Breast epithelium (tissue), 4 donors: ENCODE data around the gene PKD1. TPM values are rescaled to one million over a fixed set of nuclear protein-coding genes. Genes with fewer than 3 reads are reported as not detected.
"Not testable (repeated sequence)": the region's sequence is repeated elsewhere in the genome, so short reads cannot be mapped to it uniquely, and the experiment has no call there.

Source experiments
- DNase-seq, 2 donors: peaks; one replicate each; pipeline ENCODE4 v3.0.0-alpha.2; 2019; ENCODE audit warnings: low spot score in 2 of 2
- H3K27ac ChIP-seq, 2 donors: fragments of 200-600 bp; sonication (generic) in 1 of 2; one replicate each; pipeline ENCODE4 v1.5.1; 2016 to 2019; ENCODE audit warnings: mild to moderate bottlenecking in 1 of 2
- H3K27me3 ChIP-seq, 2 donors: fragments of 200-600 bp; sonication (generic) in 1 of 2; one replicate each; pipeline versions ENCODE4 v1.5.1 to v1.6.0; 2017 to 2019; ENCODE audit warnings: control low read depth in 1 of 2, mild to moderate bottlenecking in 1 of 2
- H3K36me3 ChIP-seq: fragments of 200-600 bp; one replicate; pipeline ENCODE4 v1.5.1; 2019
- H3K4me1 ChIP-seq, 2 donors: fragments of 200-600 bp; sonication (generic); one replicate each; pipeline ENCODE4 v1.5.1; 2016 to 2019; ENCODE audit warnings: control low read depth in 1 of 2
- H3K4me3 ChIP-seq, 3 donors: fragments of 200-600 bp; sonication (generic); 1 replicate in 2 of 3; 2 replicates in 1 of 3; pipeline ENCODE4 v1.5.1; 2016 to 2019; ENCODE audit warnings: mild to moderate bottlenecking in 3 of 3, moderate library complexity in 2 of 3
- H3K9me3 ChIP-seq, 2 donors: fragments of 200-600 bp; sonication (generic) in 1 of 2; one replicate each; pipeline ENCODE4 v1.5.1; 2016 to 2019; ENCODE audit warnings: control low read depth in 1 of 2
- POLR2AphosphoS5 ChIP-seq, 3 donors: sonication (generic); formaldehyde crosslinking; IDR thresholded peaks; one replicate each; pipeline ENCODE4 v1.6.1; 2017; ENCODE audit warnings: antibody characterized with exemption in 3 of 3
- intact Hi-C: fragments of 100-400 bp; cut with DNase I; formaldehyde crosslinking; loops from one replicate; pipeline ENCODE4 v1.15.1; 2023; ENCODE audit warnings: low total_unique reads
- total RNA-seq, 3 donors: library from RNA; depleted of rRNA; stranded (reverse); fragments of >200 nt; gene quantifications; one replicate each; pipeline ENCODE4 v1.1.0, GENCODE V29; 2016

The PKD1 gene
- total RNA-seq, 3 donors from 2014 or later = 74.2 to 110 (median 107) TPM

GRCh38 chr16:2142942-2143877 is 7.5 kb upstream of the PKD1 start:
- H3K9me3 ChIP-seq = no peaks in the 10 kb centered on the region
- H3K36me3 ChIP-seq = no peaks in the 10 kb centered on the region
- no peak overlapping the region for H3K27ac ChIP-seq
- TF ChIP-seq POLR2AphosphoS5 (IDR thresholded peaks at IDR 0.05) = no peak
- H3K4me1 ChIP-seq = no peaks in the 10 kb centered on the region
- DNase-seq = no peak
- intact Hi-C loops = loop anchor here (5.0 kb wide), 1 partner anchor 116 kb away; the partner anchor contains the start of gene NHERF2
- no peak overlapping the region for H3K4me3 ChIP-seq
- H3K27me3 ChIP-seq = no peaks in the 10 kb centered on the region

- H3K27me3 ChIP-seq, H3K36me3 ChIP-seq, DNase-seq, H3K9me3 ChIP-seq, H3K4me1 ChIP-seq: not testable (repeated sequence)
- intact Hi-C loops = loop anchor here (10.0 kb wide), 1 partner anchor 180 kb away; the partner anchor contains the start of genes NDUFB10 and RPL3L
- peak overlapping the region; percentile 46 to 74 (median 58) for H3K4me3 ChIP-seq
- H3K27ac ChIP-seq = peak overlapping the region; percentile 69 to 88
These were observed 627 bp downstream of the PKD1 start for GRCh38 chr16:2135071-2135470.

- peak overlapping the region; percentile 23 to 51 (median 24) for H3K4me3 ChIP-seq
- H3K27me3 ChIP-seq, H3K36me3 ChIP-seq, DNase-seq, H3K9me3 ChIP-seq, H3K4me1 ChIP-seq: not testable (repeated sequence)
- intact Hi-C loops = loop anchor here (10.0 kb wide), 1 partner anchor 179 kb away; the partner anchor contains the start of genes NDUFB10 and RPL3L
- H3K27ac ChIP-seq = peak overlapping the region in 1 of 2 donors; percentile 77
These were observed 1.9 kb downstream of the PKD1 start for GRCh38 chr16:2133797-2134196.

- intact Hi-C loops = loop anchor here (10.0 kb wide), 1 partner anchor 175 kb away; the partner anchor contains the start of genes NDUFB10 and RPL3L
- Histone ChIP-seq H3K4me3 (peak overlapping the region in 1 of 3 donors; percentile 43), H3K4me1 (peaks cover 15 to 19% of the 10 kb centered on the region in 2 donors), H3K27ac (peak overlapping the region; percentile 38 to 45)
- not testable (repeated sequence) for H3K36me3 ChIP-seq, H3K9me3 ChIP-seq, H3K27me3 ChIP-seq, DNase-seq
These were observed 5.7 kb downstream of the PKD1 start for GRCh38 chr16:2129890-2130447.

GRCh38 chr16:2129251-2129650 is 6.4 kb downstream of the PKD1 start:
- DNase-seq, intact Hi-C loops, H3K27ac ChIP-seq, H3K4me3 ChIP-seq, H3K9me3 ChIP-seq, H3K36me3 ChIP-seq, H3K27me3 ChIP-seq: not testable (repeated sequence)
- H3K4me1 ChIP-seq = peaks cover 21 to 24% of the 10 kb centered on the region in 2 donors

GRCh38 chr16:2127630-2128280 is 7.9 kb downstream of the PKD1 start:
- intact Hi-C loops, H3K27me3 ChIP-seq, H3K36me3 ChIP-seq, H3K9me3 ChIP-seq: not testable (repeated sequence)
- peak in 1 of 2 donors; percentile 65 for DNase-seq
- H3K4me1 ChIP-seq = peaks cover 23 to 28% of the 10 kb centered on the region in 2 donors
- H3K4me3 ChIP-seq = peak overlapping the region in 2 of 3 donors; percentile 32 to 62
- H3K27ac ChIP-seq = peak overlapping the region; percentile 94 to 99

- peak overlapping the region in 2 of 3 donors; percentile 15 to 62 for H3K4me3 ChIP-seq
- H3K4me1 ChIP-seq = peaks cover 28% of the 10 kb centered on the region in 2 donors
- H3K27me3 ChIP-seq, H3K36me3 ChIP-seq, intact Hi-C loops, H3K9me3 ChIP-seq: not testable (repeated sequence)
- H3K27ac ChIP-seq = peak overlapping the region; percentile 94 to 99
- peak in 1 of 2 donors; percentile 53 for DNase-seq
These were observed 8.7 kb downstream of the PKD1 start for GRCh38 chr16:2126928-2127556.

- H3K27me3 ChIP-seq, H3K36me3 ChIP-seq, H3K9me3 ChIP-seq, intact Hi-C loops: not testable (repeated sequence)
- Histone ChIP-seq H3K4me3 (peak overlapping the region in 2 of 3 donors; percentile 15 to 62), H3K27ac (peak overlapping the region; percentile 94 to 99), H3K4me1 (peaks cover 28% of the 10 kb centered on the region in 2 donors)
- DNase-seq = peak in 1 of 2 donors; percentile 78
These were observed 9.4 kb downstream of the PKD1 start for GRCh38 chr16:2126161-2126743.

GRCh38 chr16:2125609-2126008 is 10.1 kb downstream of the PKD1 start:
- H3K27me3 ChIP-seq, DNase-seq, H3K36me3 ChIP-seq, H3K9me3 ChIP-seq, intact Hi-C loops: not testable (repeated sequence)
- H3K4me3 ChIP-seq = peak overlapping the region; percentile 18 to 62 (median 38)
- H3K27ac ChIP-seq = peak overlapping the region; percentile 94 to 99
- H3K4me1 ChIP-seq = peaks cover 28% of the 10 kb centered on the region in 2 donors

- peak in 1 of 2 donors; percentile 72 for DNase-seq
- H3K36me3 ChIP-seq, H3K27me3 ChIP-seq, intact Hi-C loops, H3K9me3 ChIP-seq: not testable (repeated sequence)
- Histone ChIP-seq H3K27ac (peak overlapping the region; percentile 94 to 99), H3K4me1 (peaks cover 28% of the 10 kb centered on the region in 2 donors), H3K4me3 (peak overlapping the region; percentile 18 to 62 (median 38))
These were observed 10.8 kb downstream of the PKD1 start for GRCh38 chr16:2124694-2125444.

- H3K9me3 ChIP-seq, H3K36me3 ChIP-seq, intact Hi-C loops, DNase-seq, H3K27me3 ChIP-seq: not testable (repeated sequence)
- H3K4me1 ChIP-seq = peaks cover 28% of the 10 kb centered on the region in 2 donors
- peak overlapping the region; percentile 94 to 99 for H3K27ac ChIP-seq
- H3K4me3 ChIP-seq = peak overlapping the region; percentile 18 to 62 (median 38)
These were observed 11.4 kb downstream of the PKD1 start for GRCh38 chr16:2124377-2124693.
